Measurements from ENCODE around the gene SSR4.

Gene SSR4

DNA sequence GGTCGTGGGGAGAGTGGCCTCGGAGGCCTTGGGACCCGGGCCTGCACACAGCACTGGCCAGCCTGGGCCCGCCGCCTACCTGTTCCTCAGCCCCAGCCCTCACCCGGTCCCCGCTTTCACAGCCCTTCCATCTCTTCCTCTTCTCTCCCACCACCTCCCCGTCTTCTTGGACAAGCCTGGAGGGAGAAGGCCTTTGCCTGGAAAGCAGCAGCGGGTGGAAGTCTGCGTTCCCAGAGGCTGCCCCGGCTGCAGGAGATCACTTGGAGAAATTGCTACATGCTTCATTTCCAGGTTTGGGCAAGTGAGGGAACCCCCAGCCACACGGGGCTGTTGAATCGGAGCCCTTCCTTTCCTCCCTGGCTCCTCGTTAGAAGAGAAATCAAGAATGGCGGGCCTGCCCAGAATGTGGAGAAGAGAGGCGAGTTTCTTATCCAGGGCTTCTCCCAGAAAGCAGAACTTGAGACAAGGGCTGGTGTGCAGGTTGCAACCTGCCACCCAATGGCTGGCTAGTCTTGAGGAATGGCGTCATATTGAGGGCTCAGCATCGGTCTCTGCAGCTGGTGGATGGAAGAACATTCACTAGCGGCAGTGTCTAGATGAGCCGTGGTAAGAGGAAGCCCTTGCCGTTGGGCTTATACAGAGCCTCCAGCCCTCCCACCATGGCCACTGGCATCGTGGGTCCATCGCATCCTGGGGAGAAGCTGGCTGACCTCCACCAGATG is 37.1 kb downstream of the SSR4 start:
- no peak for DNase-seq

DNA sequence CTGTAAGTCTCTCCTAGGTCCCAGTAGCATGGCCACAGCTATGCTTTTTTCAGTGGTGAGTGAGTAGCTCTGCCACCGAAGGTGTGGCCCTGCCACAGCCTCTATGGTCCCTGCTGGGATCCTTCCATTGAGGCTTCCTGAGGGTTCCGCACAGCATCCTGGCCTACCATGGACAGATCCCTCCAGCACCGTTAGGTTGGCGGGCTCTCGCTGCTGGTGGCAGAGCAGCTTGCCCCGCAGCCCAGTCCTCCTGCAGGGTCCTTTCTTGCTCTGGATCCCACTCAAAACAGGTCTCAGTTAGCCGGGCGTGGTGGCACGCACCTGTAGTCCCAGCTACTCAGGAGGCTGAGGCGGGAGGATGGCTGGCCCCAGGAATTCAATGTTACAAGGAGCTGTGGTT is 38.3 kb downstream of the SSR4 start:
- DNase-seq: no peak

GRCh38 chrX:153836921-153837320 is 42.5 kb downstream of the SSR4 start:
- DNase-seq: no peak

DNA sequence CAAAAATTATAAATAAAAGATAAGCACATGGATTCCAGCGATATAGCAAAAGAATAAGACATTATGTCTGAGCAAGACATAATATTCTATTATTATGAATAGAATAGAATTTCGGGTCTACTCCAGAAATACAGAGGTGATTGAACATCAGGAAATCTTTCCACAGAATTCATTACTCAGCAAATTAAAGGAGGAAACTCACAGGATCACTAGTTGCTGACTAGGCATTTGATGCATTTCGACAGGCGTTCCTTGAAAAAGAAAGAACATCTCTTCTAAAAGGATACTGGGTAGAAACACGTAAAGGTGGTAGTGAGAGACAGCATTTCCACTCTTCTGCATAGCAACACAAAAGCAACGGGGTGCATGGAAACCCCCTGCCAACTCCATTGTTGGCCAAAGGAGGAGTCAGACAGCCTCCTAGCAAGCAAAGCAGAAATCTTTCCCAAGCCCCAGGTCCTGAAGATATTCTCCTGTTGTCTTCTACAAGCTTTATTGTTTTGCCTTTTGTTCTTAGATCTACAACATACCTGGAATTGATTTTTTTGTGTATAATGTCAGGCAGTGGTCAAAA is 50.1 kb downstream of the SSR4 start:
- DNase-seq: no peak

DNA sequence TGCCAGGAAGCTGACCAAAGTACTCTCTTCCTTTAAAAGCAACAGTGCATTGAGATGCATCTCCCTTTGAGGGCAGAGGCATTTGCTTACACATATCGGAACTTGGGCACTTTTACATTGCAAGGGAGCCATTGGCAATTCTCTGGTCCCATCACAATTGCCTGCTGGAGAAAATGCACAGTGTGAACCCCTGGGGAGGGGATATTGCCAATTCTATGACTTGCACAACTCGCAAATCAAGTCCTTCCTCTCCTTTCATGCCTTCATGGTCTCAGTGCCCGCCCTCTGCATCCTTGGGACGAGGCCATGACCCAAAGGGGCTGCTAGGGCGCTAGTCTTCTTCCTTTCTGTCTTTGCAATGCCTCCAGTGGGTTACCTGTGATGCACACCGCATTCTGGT is 50.7 kb downstream of the SSR4 start:
- no peak for DNase-seq

- no peak for DNase-seq
Observed at GRCh38 chrX:153845842-153846241, 51.4 kb downstream of the SSR4 start.
